ENCODE results near the gene EPS8L1.

DNA sequence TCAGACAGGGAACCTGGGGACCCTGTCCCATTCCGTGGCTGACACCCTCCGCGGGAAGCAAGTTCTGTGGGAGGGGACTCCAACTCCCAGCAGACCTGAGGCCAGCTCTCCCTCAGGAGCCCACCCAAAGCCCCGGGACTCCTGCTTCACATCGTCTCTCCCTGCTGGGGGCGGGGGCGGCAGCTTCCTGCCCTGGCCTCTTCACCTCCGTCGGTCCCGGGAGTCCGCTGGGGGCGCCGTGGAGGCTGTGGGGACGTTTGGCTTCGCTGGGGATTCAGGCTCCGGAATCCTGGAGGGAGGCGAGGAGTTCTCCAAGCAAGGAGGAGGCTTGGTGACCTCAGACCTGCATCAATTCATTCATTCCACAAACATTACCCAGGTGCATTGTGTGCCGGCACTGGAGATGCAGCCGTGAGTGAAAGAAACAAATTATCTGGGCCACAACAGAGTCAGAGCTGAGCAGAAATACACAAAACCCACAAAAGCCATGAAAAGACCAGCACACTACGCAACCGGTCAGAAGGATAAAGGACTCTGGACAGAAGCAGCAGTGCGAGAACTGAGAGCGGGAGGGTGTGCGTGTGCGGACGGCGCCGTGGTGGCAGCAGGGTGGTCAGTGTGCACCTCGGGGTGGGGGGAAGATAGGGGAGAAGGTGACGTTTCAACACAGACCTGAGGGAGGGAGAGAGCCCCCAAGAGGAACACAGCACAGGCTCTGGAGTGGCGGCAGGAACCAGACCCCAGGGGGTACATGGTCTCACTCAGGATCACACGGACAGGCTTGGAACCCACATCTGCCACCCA is 19.0 kb downstream of the EPS8L1 start:
- TF ChIP-seq, protein P1, sequence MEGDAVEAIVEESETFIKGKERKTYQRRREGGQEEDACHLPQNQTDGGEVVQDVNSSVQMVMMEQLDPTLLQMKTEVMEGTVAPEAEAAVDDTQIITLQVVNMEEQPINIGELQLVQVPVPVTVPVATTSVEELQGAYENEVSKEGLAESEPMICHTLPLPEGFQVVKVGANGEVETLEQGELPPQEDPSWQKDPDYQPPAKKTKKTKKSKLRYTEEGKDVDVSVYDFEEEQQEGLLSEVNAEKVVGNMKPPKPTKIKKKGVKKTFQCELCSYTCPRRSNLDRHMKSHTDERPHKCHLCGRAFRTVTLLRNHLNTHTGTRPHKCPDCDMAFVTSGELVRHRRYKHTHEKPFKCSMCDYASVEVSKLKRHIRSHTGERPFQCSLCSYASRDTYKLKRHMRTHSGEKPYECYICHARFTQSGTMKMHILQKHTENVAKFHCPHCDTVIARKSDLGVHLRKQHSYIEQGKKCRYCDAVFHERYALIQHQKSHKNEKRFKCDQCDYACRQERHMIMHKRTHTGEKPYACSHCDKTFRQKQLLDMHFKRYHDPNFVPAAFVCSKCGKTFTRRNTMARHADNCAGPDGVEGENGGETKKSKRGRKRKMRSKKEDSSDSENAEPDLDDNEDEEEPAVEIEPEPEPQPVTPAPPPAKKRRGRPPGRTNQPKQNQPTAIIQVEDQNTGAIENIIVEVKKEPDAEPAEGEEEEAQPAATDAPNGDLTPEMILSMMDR (conservative IDR thresholded peaks at IDR 0.05; ENCODE audit: low read depth, low read length) = no peak
- TF ChIP-seq EZH2 (IDR thresholded peaks at IDR 0.05; ENCODE audit: low read length, unreplicated experiment) = no peak
